SK-N-SH treated with all-trans-retinoic acid at 6 μM for 48 hours (cell line): ENCODE data around the gene EFNA3.

Experiments
- ESRRG ChIP-seq: fragments of 250-450 bp; sonication (Bioruptor Pico); IDR thresholded peaks from 2 replicates; pipeline ENCODE4 v1.6.1; 2021; ENCODE audit warnings: mild to moderate bottlenecking
- PPARA ChIP-seq: fragments of 250-450 bp; sonication (Bioruptor Pico); IDR thresholded peaks from 2 replicates; pipeline ENCODE4 v1.5.0; 2020; ENCODE audit warnings: mild to moderate bottlenecking, borderline replicate concordance
- ZFP3 ChIP-seq: fragments of 250-450 bp; sonication (Bioruptor Pico); IDR thresholded peaks from 2 replicates; pipeline ENCODE4 v1.5.0; 2020; ENCODE audit warnings: mild to moderate bottlenecking, moderate library complexity
- ZNF70 ChIP-seq: fragments of 450-650 bp; formaldehyde crosslinking; IDR thresholded peaks from 2 replicates; pipeline ENCODE4 v1.5.0; 2020; ENCODE audit warnings: mild to moderate bottlenecking, moderate library complexity

GRCh38 chr1:155081472-155082300 lies 3.0 kb downstream of the EFNA3 start:
- no peak for TF ChIP-seq PPARA (CRISPR knock-in tag)
- no peak for TF ChIP-seq ZFP3 (CRISPR knock-in tag)
- TF ChIP-seq ESRRG, result no peak
- no peak for TF ChIP-seq ZNF70 (CRISPR knock-in tag)
